IMR-90 (cell line): ENCODE measurements around the gene ZNF26.

Experiments used
- CEBPB ChIP-seq: IDR thresholded peaks from 2 replicates; pipeline ENCODE4 v1.6.1; 2012; ENCODE audit warnings: low read depth, low read length, improper control_type of control experiment
- FOS ChIP-seq: fragments of 150-350 bp; IDR thresholded peaks from 2 replicates; pipeline ENCODE4 v1.6.1; 2016; ENCODE audit warnings: low read depth, low read length
- MAFK ChIP-seq: IDR thresholded peaks from 2 replicates; pipeline ENCODE4 v1.6.1; 2012; ENCODE audit warnings: low read depth, low read length, improper control_type of control experiment
- MAZ ChIP-seq: IDR thresholded peaks from 2 replicates; pipeline ENCODE4 v1.6.1; 2012; ENCODE audit warnings: low read depth, mild to moderate bottlenecking, low read length, improper control_type of control experiment, moderate library complexity, borderline replicate concordance
- MXI1 ChIP-seq: IDR thresholded peaks from 2 replicates; pipeline ENCODE4 v1.6.1; 2012; ENCODE audit warnings: low read depth, mild to moderate bottlenecking, low read length, moderate library complexity, borderline replicate concordance
- POLR2A ChIP-seq: IDR thresholded peaks from 2 replicates; pipeline ENCODE4 v1.6.1; 2012; ENCODE audit warnings: mild to moderate bottlenecking, low read depth, low read length
- RAD21 ChIP-seq: IDR thresholded peaks from 2 replicates; pipeline ENCODE4 v1.6.1; 2012; ENCODE audit warnings: low read length, improper control_type of control experiment
- SMC3 ChIP-seq: fragments of 150-350 bp; IDR thresholded peaks from 2 replicates; pipeline ENCODE4 v1.6.1; 2016; ENCODE audit warnings: low read depth, mild to moderate bottlenecking, antibody characterized with exemption, low read length, moderate library complexity
- USF2 ChIP-seq: fragments of 150-350 bp; IDR thresholded peaks from 2 replicates; pipeline ENCODE4 v1.6.1; 2017; ENCODE audit warnings: mild to moderate bottlenecking, antibody characterized with exemption, low read length, low read depth
- TF ChIP-seq, protein P1 (sequence below): conservative IDR thresholded peaks from 2 replicates; pipeline ENCODE4 v1.5.1; 2012; ENCODE audit warnings: mild to moderate bottlenecking, low read depth, low read length, improper control_type of control experiment

- TF ChIP-seq, protein P1, sequence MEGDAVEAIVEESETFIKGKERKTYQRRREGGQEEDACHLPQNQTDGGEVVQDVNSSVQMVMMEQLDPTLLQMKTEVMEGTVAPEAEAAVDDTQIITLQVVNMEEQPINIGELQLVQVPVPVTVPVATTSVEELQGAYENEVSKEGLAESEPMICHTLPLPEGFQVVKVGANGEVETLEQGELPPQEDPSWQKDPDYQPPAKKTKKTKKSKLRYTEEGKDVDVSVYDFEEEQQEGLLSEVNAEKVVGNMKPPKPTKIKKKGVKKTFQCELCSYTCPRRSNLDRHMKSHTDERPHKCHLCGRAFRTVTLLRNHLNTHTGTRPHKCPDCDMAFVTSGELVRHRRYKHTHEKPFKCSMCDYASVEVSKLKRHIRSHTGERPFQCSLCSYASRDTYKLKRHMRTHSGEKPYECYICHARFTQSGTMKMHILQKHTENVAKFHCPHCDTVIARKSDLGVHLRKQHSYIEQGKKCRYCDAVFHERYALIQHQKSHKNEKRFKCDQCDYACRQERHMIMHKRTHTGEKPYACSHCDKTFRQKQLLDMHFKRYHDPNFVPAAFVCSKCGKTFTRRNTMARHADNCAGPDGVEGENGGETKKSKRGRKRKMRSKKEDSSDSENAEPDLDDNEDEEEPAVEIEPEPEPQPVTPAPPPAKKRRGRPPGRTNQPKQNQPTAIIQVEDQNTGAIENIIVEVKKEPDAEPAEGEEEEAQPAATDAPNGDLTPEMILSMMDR, result no peak
- no peak for TF ChIP-seq POLR2A
- TF ChIP-seq SMC3, result no peak
- no peak for TF ChIP-seq CEBPB
- TF ChIP-seq MAFK, result no peak
- TF ChIP-seq MXI1, result no peak
- no peak for TF ChIP-seq USF2
- no peak for TF ChIP-seq MAZ
- TF ChIP-seq FOS, result no peak
- TF ChIP-seq RAD21, result no peak
Measured at GRCh38 chr12:133038118-133038709, 52.0 kb downstream of the ZNF26 start.
